ENCODE results near the gene OBSCN.
"Not testable (repeated sequence)": the region's sequence is repeated elsewhere in the genome, so short reads cannot be mapped to it uniquely, and the experiment has no call there.

The OBSCN gene

GRCh38 chr1:228241259-228241658, 33.4 kb downstream of the OBSCN start:
- H3K4me1 Mint-ChIP-seq (ENCODE audit: low read depth), result peaks cover 14% of the 10 kb centered on the region
- H3K4me3 Mint-ChIP-seq, result no peak overlapping the region
- peaks cover 72% of the 10 kb centered on the region for H3K36me3 Mint-ChIP-seq
- H3K9me3 Mint-ChIP-seq (ENCODE audit: low read depth), result peaks cover 29% of the 10 kb centered on the region
- no peak overlapping the region for H3K27ac Mint-ChIP-seq
- H3K27me3 Mint-ChIP-seq, result no peaks in the 10 kb centered on the region

- Mint-ChIP-seq H3K27ac (no peak overlapping the region), H3K4me3 (no peak overlapping the region), H3K4me1 (ENCODE audit: low read depth) (peaks cover 11% of the 10 kb centered on the region), H3K9me3 (ENCODE audit: low read depth) (peaks cover 28% of the 10 kb centered on the region), H3K27me3 (no peaks in the 10 kb centered on the region), H3K36me3 (peaks cover 76% of the 10 kb centered on the region)
Measured at GRCh38 chr1:228242409-228242808, 34.6 kb downstream of the OBSCN start.

- Mint-ChIP-seq H3K9me3 (ENCODE audit: low read depth) (peaks cover 28% of the 10 kb centered on the region), H3K36me3 (peaks cover 78% of the 10 kb centered on the region), H3K27ac (no peak overlapping the region), H3K27me3 (no peaks in the 10 kb centered on the region), H3K4me3 (no peak overlapping the region), H3K4me1 (ENCODE audit: low read depth) (peaks cover 11% of the 10 kb centered on the region)
Measured at GRCh38 chr1:228243093-228243492, 35.2 kb downstream of the OBSCN start.

GRCh38 chr1:228243989-228244388, 36.1 kb downstream of the OBSCN start:
- Mint-ChIP-seq H3K9me3 (ENCODE audit: low read depth) (peaks cover 28% of the 10 kb centered on the region), H3K27ac (peak overlapping the region; percentile 41), H3K36me3 (peaks cover 74% of the 10 kb centered on the region), H3K4me1 (ENCODE audit: low read depth) (peaks cover 11% of the 10 kb centered on the region)
- H3K4me3 Mint-ChIP-seq, H3K27me3 Mint-ChIP-seq: not testable (repeated sequence)

- H3K4me1 Mint-ChIP-seq (ENCODE audit: low read depth), result peaks cover 11% of the 10 kb centered on the region
- H3K27me3 Mint-ChIP-seq, result no peaks in the 10 kb centered on the region
- H3K27ac Mint-ChIP-seq, result no peak overlapping the region
- H3K36me3 Mint-ChIP-seq, result peaks cover 72% of the 10 kb centered on the region
- no peak overlapping the region for H3K4me3 Mint-ChIP-seq
- peaks cover 28% of the 10 kb centered on the region for H3K9me3 Mint-ChIP-seq (ENCODE audit: low read depth)
Measured at GRCh38 chr1:228245111-228245510, 37.3 kb downstream of the OBSCN start.

- H3K27ac Mint-ChIP-seq, result no peak overlapping the region
- peaks cover 28% of the 10 kb centered on the region for H3K9me3 Mint-ChIP-seq (ENCODE audit: low read depth)
- H3K36me3 Mint-ChIP-seq, result peaks cover 66% of the 10 kb centered on the region
- H3K4me3 Mint-ChIP-seq, result peak overlapping the region; percentile 23
- H3K27me3 Mint-ChIP-seq, result no peaks in the 10 kb centered on the region
- peaks cover 11% of the 10 kb centered on the region for H3K4me1 Mint-ChIP-seq (ENCODE audit: low read depth)
Measured at GRCh38 chr1:228246216-228246900, 38.5 kb downstream of the OBSCN start.

- H3K9me3 Mint-ChIP-seq (ENCODE audit: low read depth), result peaks cover 17% of the 10 kb centered on the region
- peaks cover 46% of the 10 kb centered on the region for H3K36me3 Mint-ChIP-seq
- H3K27ac Mint-ChIP-seq, result no peak overlapping the region
- peaks cover 11% of the 10 kb centered on the region for H3K4me1 Mint-ChIP-seq (ENCODE audit: low read depth)
- no peaks in the 10 kb centered on the region for H3K27me3 Mint-ChIP-seq
- H3K4me3 Mint-ChIP-seq, result no peak overlapping the region
Measured at GRCh38 chr1:228249513-228250305, 41.9 kb downstream of the OBSCN start.

GRCh38 chr1:228252476-228252875, 44.6 kb downstream of the OBSCN start:
- H3K27me3 Mint-ChIP-seq; H3K4me3 Mint-ChIP-seq; H3K27ac Mint-ChIP-seq; H3K4me1 Mint-ChIP-seq (ENCODE audit: low read depth); H3K9me3 Mint-ChIP-seq (ENCODE audit: low read depth): not testable (repeated sequence)
- peaks cover 28% of the 10 kb centered on the region for H3K36me3 Mint-ChIP-seq

- no peaks in the 10 kb centered on the region for H3K27me3 Mint-ChIP-seq
- no peak overlapping the region for H3K4me3 Mint-ChIP-seq
- no peaks in the 10 kb centered on the region for H3K4me1 Mint-ChIP-seq (ENCODE audit: low read depth)
- no peak overlapping the region for H3K27ac Mint-ChIP-seq
- H3K36me3 Mint-ChIP-seq, result peaks cover 36% of the 10 kb centered on the region
- H3K9me3 Mint-ChIP-seq (ENCODE audit: low read depth), result peaks cover 4% of the 10 kb centered on the region
Measured at GRCh38 chr1:228256626-228257375, 49.0 kb downstream of the OBSCN start.

- Mint-ChIP-seq H3K4me3 (no peak overlapping the region), H3K9me3 (ENCODE audit: low read depth) (peaks cover 4% of the 10 kb centered on the region), H3K36me3 (peaks cover 37% of the 10 kb centered on the region), H3K4me1 (ENCODE audit: low read depth) (no peaks in the 10 kb centered on the region), H3K27ac (no peak overlapping the region), H3K27me3 (no peaks in the 10 kb centered on the region)
Measured at GRCh38 chr1:228258486-228258885, 50.6 kb downstream of the OBSCN start.

- Mint-ChIP-seq H3K4me1 (ENCODE audit: low read depth) (no peaks in the 10 kb centered on the region), H3K27me3 (no peaks in the 10 kb centered on the region), H3K4me3 (no peak overlapping the region), H3K27ac (no peak overlapping the region), H3K36me3 (peaks cover 35% of the 10 kb centered on the region), H3K9me3 (ENCODE audit: low read depth) (peaks cover 4% of the 10 kb centered on the region)
Measured at GRCh38 chr1:228259368-228259894, 51.6 kb downstream of the OBSCN start.

- Mint-ChIP-seq H3K4me3 (no peak overlapping the region), H3K36me3 (peaks cover 33% of the 10 kb centered on the region), H3K27ac (no peak overlapping the region), H3K27me3 (no peaks in the 10 kb centered on the region), H3K9me3 (ENCODE audit: low read depth) (peaks cover 4% of the 10 kb centered on the region), H3K4me1 (ENCODE audit: low read depth) (peaks cover 2% of the 10 kb centered on the region)
Measured at GRCh38 chr1:228259951-228260350, 52.1 kb downstream of the OBSCN start.

- Mint-ChIP-seq H3K4me1 (ENCODE audit: low read depth) (peaks cover 2% of the 10 kb centered on the region), H3K9me3 (ENCODE audit: low read depth) (peaks cover 4% of the 10 kb centered on the region), H3K4me3 (no peak overlapping the region), H3K27ac (no peak overlapping the region), H3K36me3 (peaks cover 28% of the 10 kb centered on the region), H3K27me3 (no peaks in the 10 kb centered on the region)
Measured at GRCh38 chr1:228261706-228262105, 53.9 kb downstream of the OBSCN start.

GRCh38 chr1:228262475-228262874, 54.6 kb downstream of the OBSCN start:
- H3K4me3 Mint-ChIP-seq, result no peak overlapping the region

GRCh38 chr1:228263636-228264035, 55.8 kb downstream of the OBSCN start:
- no peak overlapping the region for H3K27ac Mint-ChIP-seq
- no peak overlapping the region for H3K4me3 Mint-ChIP-seq
- peaks cover 24% of the 10 kb centered on the region for H3K36me3 Mint-ChIP-seq
- peaks cover 2% of the 10 kb centered on the region for H3K4me1 Mint-ChIP-seq (ENCODE audit: low read depth)
- no peaks in the 10 kb centered on the region for H3K27me3 Mint-ChIP-seq
- peaks cover 4% of the 10 kb centered on the region for H3K9me3 Mint-ChIP-seq (ENCODE audit: low read depth)

More at GRCh38 chr1:228262475-228262874, 54.6 kb downstream of the OBSCN start:
- H3K4me1 Mint-ChIP-seq (ENCODE audit: low read depth), result peaks cover 2% of the 10 kb centered on the region
- peaks cover 30% of the 10 kb centered on the region for H3K36me3 Mint-ChIP-seq
- peaks cover 4% of the 10 kb centered on the region for H3K9me3 Mint-ChIP-seq (ENCODE audit: low read depth)
- no peaks in the 10 kb centered on the region for H3K27me3 Mint-ChIP-seq
- H3K27ac Mint-ChIP-seq, result no peak overlapping the region

All from activated naive CD8-positive, alpha-beta T cell (primary cell).